Gastroesophageal sphincter (tissue), 4 donors: Measurements from ENCODE around the gene DIMT1. TPM values are rescaled to one million over a fixed set of nuclear protein-coding genes. Genes with fewer than 3 reads are reported as not detected.

Experiments used
- ATAC-seq: fragments of 150-250 bp; one replicate; pipeline ENCODE4 v1.9.1; 2016; ENCODE audit warnings: mild to moderate bottlenecking, moderate library complexity
- H3K27ac ChIP-seq, 4 donors: fragments of 200-600 bp; sonication (generic) in 3 of 4; 1 replicate in 3 of 4; 2 replicates in 1 of 4; pipeline ENCODE4 v1.5.1; 2016 to 2019
- H3K27me3 ChIP-seq: fragments of 200-600 bp; sonication (generic); one replicate; pipeline ENCODE4 v1.5.1; 2019
- H3K36me3 ChIP-seq, 2 donors: fragments of 200-600 bp; sonication (generic); one replicate each; pipeline ENCODE4 v1.5.1; 2019; ENCODE audit warnings: control low read depth in 1 of 2
- H3K4me1 ChIP-seq, 3 donors: fragments of 200-600 bp; sonication (generic); 1 replicate in 2 of 3; 2 replicates in 1 of 3; pipeline ENCODE4 v1.5.1; 2016 to 2019; ENCODE audit warnings: control low read depth in 2 of 3
- H3K4me3 ChIP-seq, 2 donors: fragments of 200-600 bp; sonication (generic); one replicate each; pipeline ENCODE4 v1.5.1; 2019; ENCODE audit warnings: mild to moderate bottlenecking in 1 of 2, moderate library complexity in 1 of 2
- H3K9me3 ChIP-seq, 3 donors: fragments of 200-600 bp; sonication (generic); one replicate each; pipeline ENCODE4 v1.5.1; 2017 to 2019; ENCODE audit warnings: control low read depth in 2 of 3
- EP300 ChIP-seq: sonication (generic); formaldehyde crosslinking; IDR thresholded peaks from one replicate; pipeline ENCODE4 v1.6.1; 2017; ENCODE audit warnings: antibody characterized with exemption, mild to moderate bottlenecking
- POLR2A ChIP-seq, 2 donors: fragments of 450-650 bp; IDR thresholded peaks; one replicate each; pipeline ENCODE4 v1.6.1; 2017; ENCODE audit warnings: antibody characterized with exemption in 2 of 2, mild to moderate bottlenecking in 2 of 2, moderate library complexity in 1 of 2
- POLR2AphosphoS5 ChIP-seq: sonication (generic); formaldehyde crosslinking; IDR thresholded peaks from one replicate; pipeline ENCODE4 v1.6.1; 2017; ENCODE audit warnings: antibody characterized with exemption
- whole genome bisulfite sequencing, 2 donors: methylation state at CpG; one replicate each; pipeline ENCODE4 v1.1.5; 2018; ENCODE audit warnings: low coverage in 1 of 2; 5-methylcytosine and 5-hydroxymethylcytosine counted together
- total RNA-seq, 4 donors: library from RNA; depleted of rRNA; stranded (reverse); fragments of >200 nt; gene quantifications; one replicate each; pipeline ENCODE4 v1.1.0, GENCODE V29; 2016
- TF ChIP-seq, protein P1 (sequence below), 4 experiments: fragments of 200-600 bp in 2 of 4; fragments of 450-650 bp in 2 of 4; sonication (generic) in 1 of 4; IDR thresholded peaks; one replicate each; pipeline ENCODE4 v1.5.1; 2017 to 2019; ENCODE audit warnings: antibody characterized with exemption in 4 of 4, mild to moderate bottlenecking in 2 of 4, moderate library complexity in 2 of 4

Gene DIMT1
- total RNA-seq, 4 donors from 2014 or later, result 21.9 to 39.6 (median 27.5) TPM

DNA sequence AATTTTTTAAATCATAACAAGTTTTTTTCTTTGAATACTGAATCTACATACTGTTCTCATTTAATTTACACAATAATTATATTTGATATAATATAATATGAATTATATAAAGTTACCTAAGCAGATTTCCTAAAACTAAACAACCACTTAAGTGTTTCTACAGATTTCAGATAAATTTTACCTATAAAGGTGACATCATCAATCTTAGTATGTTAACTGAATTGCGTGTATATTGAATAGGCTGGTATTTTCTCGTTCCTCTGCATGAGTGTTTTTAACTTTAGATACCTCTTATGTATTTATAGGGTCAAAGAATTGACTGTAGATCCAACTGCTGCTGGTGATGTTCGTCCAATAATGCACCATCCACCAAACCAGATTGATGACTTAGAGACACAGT lies 30.3 kb downstream of the DIMT1 start:
- H3K9me3 ChIP-seq, result no peaks in the 10 kb centered on the region
- H3K4me3 ChIP-seq, result no peak overlapping the region
- H3K27me3 ChIP-seq, result no peaks in the 10 kb centered on the region
- WGBS, 2 donors, result 97 to 100% methylated on average over 3 of the region's 3 CpGs
- H3K27ac ChIP-seq, result no peak overlapping the region
- ATAC-seq, result no peak
- peaks cover 0 to 72% of the 10 kb centered on the region in 2 donors for H3K36me3 ChIP-seq
- TF ChIP-seq POLR2AphosphoS5 (no peak), EP300 (no peak), POLR2A (IDR thresholded peaks at IDR 0.05) (no peak)
- TF ChIP-seq, protein P1, sequence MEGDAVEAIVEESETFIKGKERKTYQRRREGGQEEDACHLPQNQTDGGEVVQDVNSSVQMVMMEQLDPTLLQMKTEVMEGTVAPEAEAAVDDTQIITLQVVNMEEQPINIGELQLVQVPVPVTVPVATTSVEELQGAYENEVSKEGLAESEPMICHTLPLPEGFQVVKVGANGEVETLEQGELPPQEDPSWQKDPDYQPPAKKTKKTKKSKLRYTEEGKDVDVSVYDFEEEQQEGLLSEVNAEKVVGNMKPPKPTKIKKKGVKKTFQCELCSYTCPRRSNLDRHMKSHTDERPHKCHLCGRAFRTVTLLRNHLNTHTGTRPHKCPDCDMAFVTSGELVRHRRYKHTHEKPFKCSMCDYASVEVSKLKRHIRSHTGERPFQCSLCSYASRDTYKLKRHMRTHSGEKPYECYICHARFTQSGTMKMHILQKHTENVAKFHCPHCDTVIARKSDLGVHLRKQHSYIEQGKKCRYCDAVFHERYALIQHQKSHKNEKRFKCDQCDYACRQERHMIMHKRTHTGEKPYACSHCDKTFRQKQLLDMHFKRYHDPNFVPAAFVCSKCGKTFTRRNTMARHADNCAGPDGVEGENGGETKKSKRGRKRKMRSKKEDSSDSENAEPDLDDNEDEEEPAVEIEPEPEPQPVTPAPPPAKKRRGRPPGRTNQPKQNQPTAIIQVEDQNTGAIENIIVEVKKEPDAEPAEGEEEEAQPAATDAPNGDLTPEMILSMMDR (IDR thresholded peaks at IDR 0.05), result no peak
- no peaks in the 10 kb centered on the region for H3K4me1 ChIP-seq

DNA sequence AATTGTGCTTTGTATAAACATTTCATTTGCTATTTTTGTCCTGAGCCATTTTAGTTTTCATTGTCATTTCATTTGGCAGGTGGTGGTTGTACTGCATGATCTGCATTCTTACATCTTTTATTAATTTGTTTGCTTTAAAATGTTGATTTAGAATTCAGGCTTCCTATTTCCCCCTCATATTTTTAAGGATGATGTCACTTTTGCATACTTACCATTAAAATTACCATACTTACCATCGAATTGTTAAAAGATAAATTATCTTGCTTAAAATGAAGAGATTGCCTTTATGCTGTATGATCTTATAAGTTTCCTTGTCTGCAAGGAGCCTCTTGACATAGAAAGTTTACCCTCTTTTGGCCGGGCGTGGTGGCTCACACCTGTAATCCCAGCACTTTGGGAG lies 31.1 kb downstream of the DIMT1 start:
- Histone ChIP-seq H3K27me3 (no peaks in the 10 kb centered on the region), H3K27ac (no peak overlapping the region), H3K9me3 (no peaks in the 10 kb centered on the region), H3K4me1 (no peaks in the 10 kb centered on the region), H3K36me3 (peaks cover 0 to 71% of the 10 kb centered on the region in 2 donors), H3K4me3 (no peak overlapping the region)
- no peak for ATAC-seq
- 100% methylated on average over 1 to 2 of the region's 3 CpGs for WGBS, 2 donors
- TF ChIP-seq EP300, result no peak
- no peak for TF ChIP-seq POLR2A (IDR thresholded peaks at IDR 0.05)
- TF ChIP-seq POLR2AphosphoS5, result no peak
- TF ChIP-seq, protein P1 (IDR thresholded peaks at IDR 0.05), result no peak

DNA sequence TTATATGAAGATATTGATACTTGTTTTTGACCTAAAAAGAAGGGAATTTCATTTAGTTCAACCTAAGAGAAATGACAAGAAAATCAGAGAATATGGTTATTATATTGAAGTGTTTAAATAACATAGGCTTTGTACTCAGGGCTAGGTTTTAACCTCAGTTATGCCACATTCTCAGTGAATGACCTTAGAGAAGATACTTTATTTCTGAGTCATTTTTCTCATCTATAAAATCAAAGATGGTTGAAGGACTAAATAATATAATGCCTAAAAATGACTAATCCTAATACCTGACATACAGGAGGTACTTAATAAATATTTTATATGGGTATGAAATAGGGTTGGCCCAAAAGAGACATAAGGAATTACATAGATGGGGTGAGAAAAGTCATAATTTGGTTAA lies 32.3 kb downstream of the DIMT1 start:
- H3K36me3 ChIP-seq, result peaks cover 0 to 71% of the 10 kb centered on the region in 2 donors

DNA sequence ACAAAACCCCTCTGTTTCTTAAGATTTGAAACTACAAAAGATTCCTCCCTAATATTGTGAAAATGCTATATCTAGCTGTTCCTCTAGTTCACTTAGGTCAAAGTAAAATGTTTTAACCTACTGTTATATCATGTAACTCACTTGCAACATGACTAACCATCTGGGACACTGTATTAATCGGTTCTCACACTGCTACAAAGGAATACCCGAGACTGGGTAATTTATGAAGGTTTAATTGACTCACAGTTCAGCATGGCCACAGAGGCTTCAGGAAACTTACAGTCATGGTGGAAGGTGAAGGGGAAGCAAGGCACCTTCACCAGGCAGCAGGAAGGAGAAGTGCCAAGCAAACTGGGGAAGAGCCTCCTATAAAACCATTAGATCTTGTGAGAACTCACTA lies 34.7 kb downstream of the DIMT1 start:
- H3K4me1 ChIP-seq, result no peaks in the 10 kb centered on the region
- H3K9me3 ChIP-seq, result no peaks in the 10 kb centered on the region
- ATAC-seq, result no peak
- WGBS, 2 donors, result 95 to 100% methylated on average over 1 to 2 of the region's 2 CpGs
- H3K36me3 ChIP-seq, result peaks cover 0 to 71% of the 10 kb centered on the region in 2 donors
- H3K4me3 ChIP-seq, result no peak overlapping the region
- TF ChIP-seq, protein P1 (IDR thresholded peaks at IDR 0.05), result no peak
- TF ChIP-seq EP300 (no peak), POLR2A (IDR thresholded peaks at IDR 0.05) (no peak), POLR2AphosphoS5 (no peak)
- no peaks in the 10 kb centered on the region for H3K27me3 ChIP-seq
- no peak overlapping the region for H3K27ac ChIP-seq

More for the DNA sequence above, 32.3 kb downstream of the DIMT1 start:
- ATAC-seq, result no peak
- no peaks in the 10 kb centered on the region for H3K9me3 ChIP-seq
- H3K4me3 ChIP-seq, result no peak overlapping the region
- no peak overlapping the region for H3K27ac ChIP-seq
- H3K27me3 ChIP-seq, result no peaks in the 10 kb centered on the region
- no peaks in the 10 kb centered on the region for H3K4me1 ChIP-seq
- TF ChIP-seq, protein P1 (IDR thresholded peaks at IDR 0.05), result no peak
- TF ChIP-seq POLR2A (IDR thresholded peaks at IDR 0.05) (no peak), POLR2AphosphoS5 (no peak), EP300 (no peak)

DNA sequence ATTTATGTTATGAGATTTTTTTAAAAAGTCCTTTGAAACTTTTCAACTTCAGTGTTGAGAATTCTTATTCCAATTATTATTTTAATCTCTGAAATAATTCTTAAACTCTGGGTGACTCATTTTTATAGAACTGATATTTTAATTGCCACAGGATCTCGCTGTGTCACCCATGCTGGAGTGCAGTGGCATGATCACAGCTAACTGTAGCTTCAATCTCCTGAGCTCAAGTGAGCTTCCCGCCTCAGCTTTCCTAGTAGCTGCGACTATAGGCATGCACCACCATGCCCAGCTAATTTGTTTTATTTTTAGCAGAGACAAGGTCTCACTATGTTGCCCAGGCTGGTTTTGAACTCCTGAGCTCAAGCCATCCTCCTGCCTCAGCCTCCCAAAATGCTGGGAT lies 41.0 kb downstream of the DIMT1 start:
- WGBS, 2 donors, result 98 to 100% methylated on average over 1 to 3 of the region's 3 CpGs
- Histone ChIP-seq H3K4me3 (no peak overlapping the region), H3K36me3 (peaks cover 0 to 94% of the 10 kb centered on the region in 2 donors), H3K4me1 (no peaks in the 10 kb centered on the region), H3K27ac (no peak overlapping the region), H3K27me3 (no peaks in the 10 kb centered on the region), H3K9me3 (no peaks in the 10 kb centered on the region)
- no peak for ATAC-seq
- TF ChIP-seq EP300, result no peak
- TF ChIP-seq POLR2AphosphoS5, result no peak
- no peak for TF ChIP-seq POLR2A (IDR thresholded peaks at IDR 0.05)
- TF ChIP-seq, protein P1 (IDR thresholded peaks at IDR 0.05), result no peak
